GM12891 (cell line): ENCODE data around the gene KCNMB4.

Experiments used
- PAX5 ChIP-seq: IDR thresholded peaks from 2 replicates; pipeline ENCODE4 v1.6.1; 2011; ENCODE audit warnings: low read length, moderate library complexity, mild to moderate bottlenecking; ENCODE audit not compliant: insufficient read depth, severe bottlenecking
- POLR2A ChIP-seq: IDR thresholded peaks from 2 replicates; pipeline ENCODE4 v1.6.1; 2011; ENCODE audit warnings: low read depth, low read length, control low read depth
- POLR2AphosphoS5 ChIP-seq: IDR thresholded peaks from 2 replicates; pipeline ENCODE4 v1.6.1; 2011; ENCODE audit warnings: low read depth, low read length, control low read depth
- POU2F2 ChIP-seq: IDR thresholded peaks from 2 replicates; pipeline ENCODE4 v1.6.1; 2011; ENCODE audit warnings: low read depth, mild to moderate bottlenecking, control low read depth, low read length, moderate library complexity
- SPI1 ChIP-seq: IDR thresholded peaks from 2 replicates; pipeline ENCODE4 v1.6.1; 2011; ENCODE audit warnings: low read depth, low read length, control low read depth
- TAF1 ChIP-seq: IDR thresholded peaks from 2 replicates; pipeline ENCODE4 v1.6.1; 2011; ENCODE audit warnings: low read depth, low read length, control low read depth

DNA sequence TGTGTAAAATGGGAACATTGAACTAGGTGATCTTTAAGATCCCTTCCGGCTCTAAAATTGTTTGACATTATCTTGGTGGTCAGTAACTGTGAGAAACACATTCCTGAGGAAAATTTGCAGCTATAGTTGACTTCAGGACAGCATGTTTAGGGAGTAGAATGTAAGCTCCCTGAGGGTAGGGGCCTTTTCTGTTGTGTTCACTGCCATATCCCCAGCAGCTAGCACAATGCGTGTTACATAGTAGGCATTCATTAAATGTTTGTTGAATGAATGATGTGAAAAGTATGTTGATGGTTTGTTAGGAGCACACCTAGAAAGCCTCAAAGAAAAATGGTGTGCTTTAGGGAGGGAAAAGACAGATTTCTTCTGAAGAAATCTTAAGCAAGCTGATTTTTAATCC is 38.5 kb upstream of the KCNMB4 start:
- TF ChIP-seq TAF1 = no peak
- TF ChIP-seq SPI1 = no peak
- TF ChIP-seq POLR2A = no peak
- no peak for TF ChIP-seq POLR2AphosphoS5
- TF ChIP-seq PAX5 = no peak
- TF ChIP-seq POU2F2 = no peak
